NT2/D1 (cell line): ENCODE data around the gene BMS1.
"Not testable (repeated sequence)": the region's sequence is repeated elsewhere in the genome, so short reads cannot be mapped to it uniquely, and the experiment has no call there.

ENCODE experiments used
- SUZ12 ChIP-seq: IDR thresholded peaks from 2 replicates; pipeline ENCODE4 v1.6.1; 2011; ENCODE audit not compliant: insufficient read length, insufficient read depth; ENCODE audit errors: extremely low read depth
- YY1 ChIP-seq: IDR thresholded peaks from 2 replicates; pipeline ENCODE4 v1.6.1; 2011; ENCODE audit not compliant: insufficient read length, insufficient read depth
- ZNF274 ChIP-seq: IDR thresholded peaks from 2 replicates; pipeline ENCODE4 v1.6.1; 2011; ENCODE audit warnings: mild to moderate bottlenecking, low read depth, low read length

DNA sequence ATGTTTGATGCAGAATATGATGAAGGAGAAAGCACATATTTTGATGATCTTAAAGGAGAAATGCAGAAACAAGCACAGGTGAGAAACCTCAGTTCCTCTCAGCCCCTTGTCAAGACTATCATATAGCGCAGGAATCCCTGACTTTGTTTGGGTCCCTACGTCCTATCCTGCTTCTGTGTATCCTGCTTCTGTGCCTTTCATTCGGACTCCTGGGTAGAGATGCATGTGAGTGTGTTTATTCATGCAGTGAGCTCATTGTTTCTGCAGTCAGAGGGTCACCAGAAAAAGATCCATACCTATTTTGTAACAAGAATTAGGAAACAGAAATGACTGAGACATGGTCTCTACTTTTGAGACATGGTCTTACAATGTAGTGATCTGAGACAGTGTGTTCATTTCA, 34.8 kb downstream of the BMS1 start:
- not testable (repeated sequence) for TF ChIP-seq ZNF274, YY1, SUZ12
